ENCODE data around the gene NGEF. TPM values are rescaled to one million over a fixed set of nuclear protein-coding genes. Genes with fewer than 3 reads are reported as not detected.

NGEF gene
- total RNA-seq, 4 donors from 2014 or later = 46.1 to 105 (median 68.8) TPM

- TF ChIP-seq EP300 (IDR thresholded peaks at IDR 0.05; ENCODE audit: low read depth) (no peak), POLR2A (IDR thresholded peaks at IDR 0.05) (no peak), POLR2AphosphoS5 (IDR thresholded peaks at IDR 0.05) (no peak), CTCF (IDR thresholded peaks at IDR 0.05) (no peak)
- Histone ChIP-seq H3K4me1 (peaks cover 0 to 6% (median 2%) of the 10 kb centered on the region in 4 donors), H3K36me3 (no peaks in the 10 kb centered on the region), H3K27ac (no peak overlapping the region), H3K4me3 (no peak overlapping the region), H3K27me3 (no peaks in the 10 kb centered on the region), H3K9me3 (no peaks in the 10 kb centered on the region)
- no peak for DNase-seq
- WGBS, 2 donors (ENCODE audit: low coverage in 1 of 2) = 63 to 71% methylated on average over 11 to 24 of the region's 24 CpGs
- in situ Hi-C loops (cut with MboI; ENCODE audit: low pct_ligation_motif_present in 1 of 4, low pct_unique_long_range_greater_than_20kb in 1 of 4, low sequenced_read_pairs in 3 of 4) = loop anchor here in 1 of 4 donors (10.0 kb wide), 1 partner anchor 197 kb away; no protein-coding TSS in a partner anchor
- intact Hi-C loops (cut with DNase I; ENCODE audit: low total_unique reads) = no loop called here
Measured at GRCh38 chr2:233051241-233052149, 38.4 kb upstream of the NGEF start.

GRCh38 chr2:233049194-233049761, 36.2 kb upstream of the NGEF start:
- H3K36me3 ChIP-seq = no peaks in the 10 kb centered on the region
- H3K4me1 ChIP-seq = peaks cover 0 to 6% (median 2%) of the 10 kb centered on the region in 4 donors
- no peak overlapping the region for H3K27ac ChIP-seq
- no peak overlapping the region for H3K4me3 ChIP-seq
- WGBS, 2 donors (ENCODE audit: low coverage in 1 of 2) = 20 to 33% methylated on average over 3 to 4 of the region's 4 CpGs
- TF ChIP-seq POLR2A (IDR thresholded peaks at IDR 0.05) (no peak), EP300 (IDR thresholded peaks at IDR 0.05; ENCODE audit: low read depth) (no peak), POLR2AphosphoS5 (IDR thresholded peaks at IDR 0.05) (no peak)
- intact Hi-C loops (cut with DNase I; ENCODE audit: low total_unique reads) (no loop called here), in situ Hi-C loops (cut with MboI; ENCODE audit: low pct_ligation_motif_present in 1 of 4, low pct_unique_long_range_greater_than_20kb in 1 of 4, low sequenced_read_pairs in 3 of 4) (loop anchor here in 1 of 4 donors (25.0 kb wide), 1 partner anchor 187 kb away; the partner anchor contains the start of gene SNORC)
- H3K9me3 ChIP-seq = no peaks in the 10 kb centered on the region
- DNase-seq = no peak
- H3K27me3 ChIP-seq = no peaks in the 10 kb centered on the region

GRCh38 chr2:233048569-233049193, 35.6 kb upstream of the NGEF start:
- H3K4me3 ChIP-seq = no peak overlapping the region
- 85% methylated on average over 10 of the region's 10 CpGs; no CpG with 5 or more reads in 1 of the 2 donors for WGBS, 2 donors (ENCODE audit: low coverage in 1 of 2)
- H3K9me3 ChIP-seq = no peaks in the 10 kb centered on the region
- H3K4me1 ChIP-seq = peaks cover 0 to under 1% (median 0%) of the 10 kb centered on the region in 4 donors
- no peaks in the 10 kb centered on the region for H3K27me3 ChIP-seq
- TF ChIP-seq EP300 (IDR thresholded peaks at IDR 0.05; ENCODE audit: low read depth) = no peak
- in situ Hi-C loops (cut with MboI; ENCODE audit: low pct_ligation_motif_present in 1 of 4, low pct_unique_long_range_greater_than_20kb in 1 of 4, low sequenced_read_pairs in 3 of 4) (loop anchor here in 1 of 4 donors (25.0 kb wide), 1 partner anchor 186 kb away; the partner anchor contains the start of gene SNORC), intact Hi-C loops (cut with DNase I; ENCODE audit: low total_unique reads) (no loop called here)
- DNase-seq = no peak
- no peaks in the 10 kb centered on the region for H3K36me3 ChIP-seq
- H3K27ac ChIP-seq = no peak overlapping the region

GRCh38 chr2:233047667-233048066, 34.6 kb upstream of the NGEF start:
- no peak overlapping the region for H3K4me3 ChIP-seq
- no peak overlapping the region for H3K27ac ChIP-seq
- H3K4me1 ChIP-seq = no peaks in the 10 kb centered on the region
- intact Hi-C loops (cut with DNase I; ENCODE audit: low total_unique reads) = no loop called here
- no peak for TF ChIP-seq POLR2A (IDR thresholded peaks at IDR 0.05)
- in situ Hi-C loops (cut with MboI; ENCODE audit: low pct_ligation_motif_present in 1 of 4, low pct_unique_long_range_greater_than_20kb in 1 of 4, low sequenced_read_pairs in 3 of 4) = loop anchor here in 1 of 4 donors (25.0 kb wide), 1 partner anchor 185 kb away; the partner anchor contains the start of gene SNORC
- DNase-seq = no peak
- no peaks in the 10 kb centered on the region for H3K27me3 ChIP-seq
- WGBS, 2 donors (ENCODE audit: low coverage in 1 of 2) = 72 to 88% methylated on average over 3 to 9 of the region's 9 CpGs
- no peaks in the 10 kb centered on the region for H3K36me3 ChIP-seq
- no peaks in the 10 kb centered on the region for H3K9me3 ChIP-seq

GRCh38 chr2:233047206-233047605, 34.1 kb upstream of the NGEF start:
- H3K4me3 ChIP-seq = no peak overlapping the region
- H3K36me3 ChIP-seq = no peaks in the 10 kb centered on the region
- no peaks in the 10 kb centered on the region for H3K4me1 ChIP-seq
- H3K27ac ChIP-seq = no peak overlapping the region
- no peaks in the 10 kb centered on the region for H3K9me3 ChIP-seq
- no peaks in the 10 kb centered on the region for H3K27me3 ChIP-seq
- DNase-seq = no peak
- 93 to 96% methylated on average over 2 to 3 of the region's 3 CpGs for WGBS, 2 donors (ENCODE audit: low coverage in 1 of 2)
- TF ChIP-seq POLR2A (IDR thresholded peaks at IDR 0.05) = no peak
- TF ChIP-seq POLR2AphosphoS5 (IDR thresholded peaks at IDR 0.05) = no peak
- in situ Hi-C loops (cut with MboI; ENCODE audit: low pct_ligation_motif_present in 1 of 4, low pct_unique_long_range_greater_than_20kb in 1 of 4, low sequenced_read_pairs in 3 of 4) = loop anchor here in 1 of 4 donors (25.0 kb wide), 1 partner anchor 185 kb away; the partner anchor contains the start of gene SNORC
- intact Hi-C loops (cut with DNase I; ENCODE audit: low total_unique reads) = no loop called here

Measured in transverse colon (tissue), 4 donors.